IPS DF 4.7 (cell line): Measurements from ENCODE around the gene GTF2F1.
"Not testable (repeated sequence)": the region's sequence is repeated elsewhere in the genome, so short reads cannot be mapped to it uniquely, and the experiment has no call there.

ENCODE experiments used
- DNase-seq: peaks from one replicate; pipeline ENCODE4 v3.0.0-alpha.2; 2013; ENCODE audit warnings: low spot score; ENCODE audit errors: extremely low read depth

Gene GTF2F1

DNA sequence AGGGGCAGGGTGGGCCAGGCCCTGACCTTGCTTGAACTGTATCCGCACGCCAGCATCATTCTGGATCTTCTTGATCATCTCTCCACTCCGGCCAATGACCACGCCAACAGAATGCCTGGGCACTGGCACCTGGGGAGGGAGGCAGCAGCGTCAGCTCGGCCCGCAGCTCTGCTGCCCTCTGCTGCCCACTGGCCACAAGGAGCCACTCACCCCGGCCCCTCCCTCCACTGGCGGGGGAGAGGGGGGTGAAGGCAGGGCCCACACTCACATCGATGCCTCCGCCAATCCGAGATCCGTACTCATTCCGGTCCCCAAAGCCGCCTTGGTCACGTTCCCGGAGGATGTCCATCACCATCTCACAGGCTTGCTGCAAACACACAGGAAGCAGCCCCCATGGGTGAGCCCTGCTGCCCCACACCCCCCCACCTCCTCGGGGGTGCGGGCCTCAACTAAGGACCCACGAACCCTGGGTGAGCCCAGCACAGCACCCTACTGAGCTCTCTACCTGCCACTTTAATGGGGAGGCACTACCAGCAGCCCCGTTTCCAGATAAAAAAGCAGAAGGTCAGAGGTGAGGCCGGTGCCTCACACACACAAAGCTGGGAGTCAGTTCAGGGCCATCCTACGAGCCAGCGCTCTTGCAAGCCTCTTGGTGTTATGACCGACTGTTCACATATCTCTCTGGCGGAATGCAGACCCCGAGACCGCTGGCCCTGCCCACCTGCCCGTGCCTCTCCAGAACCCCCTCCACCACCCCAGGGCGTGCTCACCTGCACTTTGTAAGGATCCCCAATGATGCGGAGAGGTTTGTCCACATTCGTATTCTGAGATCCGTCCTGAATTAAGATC is 25.0 kb upstream of the GTF2F1 start:
- no peak for DNase-seq

DNA sequence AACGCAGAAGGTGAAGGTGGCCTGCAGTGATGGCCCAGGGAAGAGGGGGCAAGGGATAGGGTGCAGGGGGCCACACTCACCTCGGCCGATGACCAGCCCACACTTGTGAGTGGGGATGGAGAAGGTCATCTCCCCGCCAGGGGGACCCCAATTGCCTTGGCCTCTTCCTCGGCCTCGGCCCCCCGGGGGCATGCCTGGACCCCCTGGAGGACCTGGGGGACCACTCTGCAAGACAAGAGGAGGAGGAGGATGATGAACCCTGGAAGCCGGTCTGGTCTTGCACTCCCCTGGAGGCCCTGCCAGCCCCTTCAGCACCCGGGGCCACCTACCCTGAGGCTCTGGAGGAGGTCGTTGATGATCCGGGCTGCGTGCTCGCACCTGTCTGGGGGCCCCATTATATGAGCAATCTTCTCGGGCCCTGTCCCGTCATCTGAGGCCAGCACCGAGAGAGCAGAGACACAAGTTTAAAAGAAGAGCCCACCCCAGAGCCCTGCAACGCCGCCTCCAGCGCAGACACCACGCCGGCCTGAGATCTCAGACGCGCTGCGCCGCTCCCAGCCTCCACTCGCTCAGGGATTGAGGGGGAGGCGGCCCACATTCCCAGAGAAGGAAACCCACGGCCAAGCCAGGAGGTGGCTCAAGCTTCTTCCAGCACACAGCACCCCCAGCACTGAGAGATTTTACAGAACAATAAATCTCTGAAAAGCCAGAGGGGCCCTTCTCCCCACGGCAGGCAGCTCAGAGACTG is 23.9 kb upstream of the GTF2F1 start:
- DNase-seq, result no peak

DNA sequence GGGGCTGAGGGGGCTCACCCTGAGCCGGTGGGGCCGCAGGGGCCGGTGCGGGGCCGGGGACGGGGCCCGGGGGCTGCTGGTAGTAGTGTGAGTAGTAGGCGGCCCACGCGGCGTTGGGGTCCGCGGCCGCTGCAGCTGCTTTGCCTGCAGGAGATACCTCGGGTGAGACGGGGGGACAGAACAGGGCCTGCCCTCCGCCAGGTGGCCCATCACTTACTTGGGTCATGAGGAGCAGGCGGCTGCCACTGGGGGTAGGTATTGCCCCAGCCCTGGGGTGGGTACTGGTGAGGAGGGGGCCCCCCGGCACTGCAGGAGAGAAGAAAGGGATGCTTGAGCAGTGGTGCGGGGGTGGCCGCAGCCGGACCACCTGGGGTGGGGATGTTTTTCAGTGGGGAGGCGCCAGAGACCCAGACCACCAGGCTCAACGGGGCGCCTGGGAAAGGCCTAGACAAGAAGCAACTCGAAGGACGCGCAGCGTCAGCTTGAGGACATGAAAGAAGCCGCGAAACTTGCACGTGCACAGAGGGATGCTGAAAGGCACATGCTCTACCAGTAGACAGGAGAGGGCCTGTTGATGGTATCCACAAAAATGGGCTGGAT is 22.7 kb upstream of the GTF2F1 start:
- no peak for DNase-seq

DNA sequence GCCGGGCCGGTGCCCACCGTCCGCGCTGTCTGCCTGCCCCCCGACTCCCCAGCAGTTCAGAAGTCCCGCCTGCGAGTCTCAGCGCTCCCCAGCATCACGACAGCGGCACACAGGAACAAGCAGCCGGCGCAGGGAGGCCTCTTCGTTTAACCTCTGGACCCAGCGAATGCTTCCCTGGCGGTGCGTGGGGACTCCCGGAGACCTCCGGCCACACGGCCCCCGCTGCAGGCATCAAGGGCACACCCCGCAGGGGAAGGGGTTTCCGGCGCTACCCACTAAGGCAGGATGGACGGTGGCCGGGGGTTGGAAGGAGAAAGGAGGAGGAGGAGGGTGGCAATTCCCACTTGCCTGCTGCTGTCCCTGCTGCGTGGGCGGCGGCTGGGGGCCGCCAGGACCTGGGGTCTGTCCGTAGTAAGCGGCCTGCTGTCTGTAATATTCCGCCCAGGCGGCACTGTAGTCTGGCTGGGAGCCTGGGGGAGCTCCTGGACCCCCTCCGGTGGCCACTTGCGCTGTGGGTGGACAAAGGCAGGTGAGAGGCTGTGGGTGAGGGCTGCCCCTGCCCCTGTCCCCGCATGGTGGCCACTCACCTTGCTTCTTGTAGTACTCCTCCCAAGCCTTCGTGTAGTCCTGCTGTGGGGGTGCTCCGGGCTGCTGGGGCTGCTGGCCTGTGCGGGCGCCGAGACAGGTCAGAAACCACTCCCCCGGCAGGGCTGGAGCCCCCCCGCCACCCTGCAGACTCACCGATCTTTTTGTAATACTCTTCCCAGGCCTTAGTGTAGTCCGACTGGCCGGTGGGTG is 22.0 kb upstream of the GTF2F1 start:
- no peak for DNase-seq

DNA sequence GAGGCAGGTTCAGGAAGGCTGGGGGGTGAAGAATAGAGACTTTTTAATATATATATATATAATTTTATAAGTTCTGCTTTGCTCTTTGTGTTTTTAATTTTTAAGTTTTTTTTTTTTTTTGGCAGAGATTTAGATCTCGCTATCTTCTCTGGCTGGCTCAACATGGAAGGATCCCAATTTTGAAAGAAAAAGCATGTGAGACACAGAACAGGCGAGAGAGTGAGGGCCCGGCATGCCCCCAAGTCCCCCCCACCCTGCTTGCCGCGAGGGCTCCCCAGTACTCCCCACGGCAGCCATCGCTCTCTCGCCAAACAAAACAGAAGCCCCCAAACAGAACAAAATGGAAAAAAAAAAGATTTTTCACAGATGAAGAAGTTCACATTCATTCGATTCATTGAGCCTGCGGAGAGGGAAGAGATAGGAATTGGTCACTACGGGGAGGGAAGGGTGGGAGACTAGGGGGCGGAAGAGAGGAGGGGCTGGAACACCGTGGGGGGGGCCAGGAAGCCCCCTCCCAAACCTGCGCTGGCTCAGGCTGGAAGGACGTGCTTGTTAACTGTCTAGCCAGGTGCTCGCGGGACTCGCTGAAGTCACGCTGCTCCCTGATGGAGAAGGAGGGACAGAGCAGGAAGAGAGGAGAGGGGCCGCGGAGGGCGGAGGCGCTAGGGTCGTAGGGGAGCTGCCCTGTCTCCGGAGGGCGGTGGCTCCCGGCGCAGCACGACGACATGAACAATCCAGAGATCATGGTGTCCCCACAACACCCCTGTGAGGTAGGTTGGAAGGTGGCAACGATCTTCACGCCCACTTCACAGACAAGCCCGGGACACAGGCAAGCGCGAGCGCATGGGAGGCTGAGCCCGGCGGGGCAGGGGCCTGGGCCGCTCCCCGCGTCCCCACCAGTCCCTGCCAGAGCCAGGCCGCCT is 21.0 kb upstream of the GTF2F1 start:
- DNase-seq, result no peak

DNA sequence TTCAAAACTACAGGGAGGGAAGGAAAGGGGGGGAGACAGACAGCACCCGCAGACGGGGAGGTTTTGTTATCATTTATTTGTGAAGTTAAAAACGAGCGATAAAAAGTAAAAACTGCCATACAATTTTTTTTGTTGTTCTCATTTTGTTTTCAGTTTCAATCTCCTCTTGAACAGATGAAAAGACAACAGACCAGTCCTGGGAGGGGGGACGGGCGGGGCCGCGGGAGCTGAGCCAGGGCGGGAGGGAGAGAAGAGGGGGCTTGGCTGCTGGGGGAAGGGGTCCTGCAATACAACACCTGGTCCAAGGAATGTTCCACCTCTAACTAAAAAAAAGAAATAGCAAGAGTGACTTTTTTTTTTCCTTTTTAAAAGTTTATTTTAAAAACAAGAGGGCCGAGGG is 20.3 kb upstream of the GTF2F1 start:
- DNase-seq, result no peak

DNA sequence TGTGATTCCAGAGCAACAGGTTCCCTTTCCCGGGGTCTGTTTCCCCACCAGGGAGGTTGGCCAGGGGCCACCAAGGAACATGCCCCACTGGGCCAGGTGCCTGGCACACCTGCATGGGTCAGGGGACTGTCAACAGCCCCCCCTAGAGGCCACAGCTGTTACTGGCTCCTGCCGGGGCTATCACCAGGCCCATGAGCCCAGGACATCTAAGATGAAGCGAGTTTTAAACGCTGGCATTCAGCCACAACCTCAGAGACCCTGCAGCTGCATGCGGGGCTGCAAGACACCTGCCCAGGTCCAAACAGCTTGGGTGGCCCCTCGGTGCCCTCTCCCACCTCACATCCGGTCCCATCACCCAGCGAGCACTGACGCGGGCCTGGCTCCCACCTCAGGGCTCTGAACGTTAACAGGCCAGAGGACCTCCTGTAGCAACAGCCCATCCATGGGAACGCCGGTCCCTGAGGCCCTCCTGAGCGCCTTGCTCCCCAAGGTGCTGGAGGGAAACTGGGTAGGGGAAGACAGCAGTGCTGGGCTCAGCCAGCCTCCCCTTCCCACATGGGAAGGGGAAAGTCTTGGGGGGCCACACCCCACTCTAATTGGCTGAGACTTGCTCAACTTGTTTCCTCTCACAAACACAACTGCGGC is 19.6 kb upstream of the GTF2F1 start:
- no peak for DNase-seq

DNA sequence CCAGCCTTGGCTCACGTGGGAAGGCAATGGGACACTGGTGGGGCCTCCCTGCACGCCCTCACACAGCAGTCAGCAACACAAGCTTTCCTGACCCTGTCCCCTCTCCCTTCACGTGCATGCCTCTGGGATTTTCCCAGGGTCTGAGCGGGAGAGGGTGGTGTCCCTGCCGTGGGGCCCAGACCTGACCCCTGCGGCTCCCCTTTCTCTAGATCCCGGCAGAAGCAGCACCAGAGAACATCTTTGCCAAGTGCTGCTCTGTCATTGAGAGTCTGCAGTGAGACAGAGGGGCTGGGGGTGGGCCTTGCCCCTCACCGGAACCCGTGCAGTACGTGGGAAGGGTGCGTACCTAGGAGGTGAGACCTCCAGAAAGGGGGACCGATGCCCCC is 19.1 kb upstream of the GTF2F1 start:
- no peak for DNase-seq

DNA sequence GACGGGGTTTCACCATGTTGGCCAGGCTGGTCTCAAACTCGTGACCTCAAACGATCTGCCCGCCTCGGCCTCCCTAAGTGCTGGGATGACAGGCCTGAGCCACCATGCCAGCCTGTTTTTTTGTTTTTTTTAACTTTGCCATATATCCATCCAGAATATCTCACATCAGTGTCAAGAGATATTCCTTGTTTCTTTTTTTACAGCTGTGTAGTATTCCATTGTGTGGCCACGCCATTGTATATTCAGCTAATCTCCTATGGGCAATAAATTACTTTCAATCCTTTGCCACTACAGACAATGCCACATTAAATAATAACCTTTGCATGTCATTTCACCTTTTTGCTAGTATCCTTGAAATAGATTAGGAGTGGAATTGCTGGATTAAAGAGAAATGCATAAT is 16.4 kb upstream of the GTF2F1 start:
- no peak for DNase-seq

DNA sequence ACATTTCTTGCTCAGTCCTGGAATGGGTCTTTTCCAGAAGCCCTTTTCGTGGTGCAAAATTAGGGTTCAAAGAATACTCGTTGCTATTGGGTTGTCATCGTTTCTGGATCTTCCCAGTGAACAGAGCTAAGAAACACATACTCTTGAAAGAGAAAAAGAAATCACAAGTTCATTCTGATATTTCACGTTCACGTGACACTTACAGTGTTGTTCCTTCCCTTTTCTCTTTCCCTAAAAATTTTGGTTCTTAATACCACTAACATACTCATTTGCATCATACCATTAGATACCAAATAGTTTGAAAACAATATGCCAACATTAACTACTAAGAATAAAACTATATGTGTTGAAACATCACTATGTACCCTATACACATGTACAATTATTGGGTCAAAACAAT is 13.4 kb upstream of the GTF2F1 start:
- no peak for DNase-seq

DNA sequence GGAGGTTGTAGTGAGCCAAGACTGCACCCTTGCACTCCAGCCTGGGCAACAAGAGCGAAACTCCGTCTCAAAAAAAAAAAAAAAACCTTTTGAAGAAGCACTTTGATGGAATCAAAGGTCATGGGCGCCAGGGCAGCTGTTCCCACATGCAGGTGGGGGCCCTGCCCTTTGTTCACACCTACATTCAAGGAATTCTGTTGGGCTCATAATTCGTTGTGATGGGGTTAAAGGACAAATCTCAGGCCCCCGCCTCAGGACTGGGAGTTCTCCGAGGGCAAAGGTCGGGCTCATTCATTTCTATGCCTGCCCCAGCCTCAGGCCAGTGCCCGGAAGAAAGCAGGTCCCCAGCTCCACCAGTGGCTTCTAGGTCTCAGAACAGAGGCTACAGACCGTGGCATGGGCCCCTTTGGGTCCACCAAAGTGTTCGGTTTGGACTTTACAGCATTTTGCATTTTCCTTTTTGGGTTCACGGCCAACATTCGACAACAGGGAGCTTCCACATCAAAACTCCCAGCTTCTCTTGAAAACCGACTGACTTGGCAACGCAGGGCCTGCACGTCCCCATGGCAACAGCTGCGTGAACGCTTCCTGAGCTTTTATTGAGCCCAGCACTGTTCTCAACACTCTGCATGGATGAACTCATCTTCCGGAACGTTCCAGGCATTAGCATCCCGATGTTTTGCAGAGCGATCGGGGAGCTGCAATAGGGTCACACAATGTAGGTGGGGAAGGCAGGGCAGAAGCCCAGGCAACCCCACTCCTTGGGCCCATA is 10.1 kb upstream of the GTF2F1 start:
- no peak for DNase-seq

DNA sequence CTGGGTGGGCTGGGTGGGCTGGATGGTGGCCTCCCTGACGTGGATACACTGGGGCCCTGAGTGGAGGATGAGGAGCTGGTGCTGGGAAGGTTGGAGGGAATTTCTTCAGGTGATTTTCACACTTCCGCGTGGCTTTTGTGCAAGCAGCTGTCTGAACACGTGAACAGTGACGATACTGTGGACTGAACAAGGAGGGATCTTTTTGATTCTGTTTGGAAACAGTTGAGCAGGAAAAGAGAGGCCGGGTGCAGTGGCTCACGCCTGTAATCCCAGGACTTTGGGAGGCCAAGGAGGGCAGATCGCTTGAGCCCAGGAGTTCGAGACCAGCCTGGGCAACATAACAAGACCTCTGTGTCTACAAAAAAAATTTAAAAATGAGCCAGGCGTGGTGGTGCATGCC is 9.1 kb upstream of the GTF2F1 start:
- DNase-seq, result no peak

DNA sequence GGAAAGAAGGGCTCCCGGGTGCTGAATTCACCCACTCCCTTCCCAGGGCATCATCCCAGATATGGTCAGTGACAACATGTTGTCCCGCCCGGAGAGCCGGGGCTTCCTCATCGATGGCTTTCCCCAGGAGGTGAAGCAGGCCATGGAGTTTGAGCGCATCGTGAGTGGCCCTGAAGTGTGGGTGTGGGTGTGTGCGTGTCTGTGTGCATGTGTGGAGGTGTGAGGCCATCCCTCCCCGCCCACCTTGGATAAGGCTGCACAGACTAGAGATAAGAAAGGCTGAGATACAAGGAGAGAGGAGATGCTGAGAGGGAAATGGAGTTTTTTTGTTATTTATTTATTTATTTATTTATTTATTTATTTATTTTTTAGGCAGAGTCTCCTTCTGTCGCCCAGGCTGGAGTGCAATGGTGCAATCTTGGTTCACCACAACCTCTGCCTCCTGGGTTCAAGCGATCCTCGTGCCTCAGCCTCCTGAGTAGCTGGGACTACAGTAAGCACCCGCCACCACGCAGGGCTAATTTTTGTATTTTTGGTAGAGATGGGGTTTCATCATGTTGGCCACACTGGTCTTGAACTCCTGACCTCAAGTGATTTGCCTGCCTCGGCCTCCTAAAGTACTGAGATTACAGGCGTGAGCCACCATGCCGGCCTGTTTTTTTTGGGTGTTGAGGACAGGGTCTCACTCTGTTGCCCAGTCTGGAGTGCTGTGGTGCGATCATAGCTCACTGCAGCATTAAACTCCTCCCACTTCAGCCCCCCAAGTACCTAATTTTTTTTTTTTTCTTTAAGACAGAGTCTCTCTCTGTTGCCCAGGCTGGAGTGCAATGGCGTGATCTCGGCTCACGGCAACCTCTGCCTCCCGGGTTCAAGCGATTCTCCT is 7.3 kb upstream of the GTF2F1 start:
- DNase-seq, result not testable (repeated sequence)

DNA sequence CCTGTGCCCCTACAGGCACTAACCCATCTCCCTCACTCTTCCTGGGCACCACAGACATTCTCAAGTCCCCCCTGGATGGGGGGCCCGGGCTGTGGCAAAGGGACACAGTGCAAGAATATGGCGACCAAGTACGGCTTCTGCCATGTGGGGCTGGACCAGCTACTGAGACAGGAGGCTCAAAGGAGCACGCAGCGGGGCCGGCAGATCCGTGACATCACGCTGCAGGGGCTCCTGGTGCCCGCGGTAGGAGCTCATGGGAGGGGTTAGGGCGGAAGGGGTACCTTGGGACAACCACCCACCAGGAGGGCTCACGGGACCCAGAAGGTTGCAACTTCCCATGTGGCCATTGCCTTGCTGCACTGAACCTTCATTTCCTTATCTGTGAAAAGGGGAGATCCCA is 3.3 kb upstream of the GTF2F1 start:
- DNase-seq, result no peak

DNA sequence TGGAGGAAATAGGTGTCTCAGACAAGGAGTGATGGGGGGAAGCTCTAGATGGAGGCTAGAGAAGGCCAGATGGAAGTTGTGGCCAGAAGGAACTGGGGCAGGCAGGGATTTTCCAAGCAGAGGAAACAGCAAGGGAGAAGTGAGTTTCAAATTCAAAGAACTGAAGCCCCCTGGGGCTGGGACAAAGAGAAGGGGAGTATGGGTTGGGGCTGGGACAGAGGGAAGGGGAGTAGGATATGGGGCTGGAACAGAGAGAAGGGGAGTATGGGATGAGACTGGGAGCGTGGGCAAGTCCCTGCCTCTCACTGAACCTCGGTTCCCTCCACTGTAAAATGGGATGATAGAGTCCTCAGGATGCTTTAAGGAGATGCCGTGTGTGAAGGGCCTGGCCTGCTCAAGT is 1.9 kb upstream of the GTF2F1 start:
- no peak for DNase-seq

DNA sequence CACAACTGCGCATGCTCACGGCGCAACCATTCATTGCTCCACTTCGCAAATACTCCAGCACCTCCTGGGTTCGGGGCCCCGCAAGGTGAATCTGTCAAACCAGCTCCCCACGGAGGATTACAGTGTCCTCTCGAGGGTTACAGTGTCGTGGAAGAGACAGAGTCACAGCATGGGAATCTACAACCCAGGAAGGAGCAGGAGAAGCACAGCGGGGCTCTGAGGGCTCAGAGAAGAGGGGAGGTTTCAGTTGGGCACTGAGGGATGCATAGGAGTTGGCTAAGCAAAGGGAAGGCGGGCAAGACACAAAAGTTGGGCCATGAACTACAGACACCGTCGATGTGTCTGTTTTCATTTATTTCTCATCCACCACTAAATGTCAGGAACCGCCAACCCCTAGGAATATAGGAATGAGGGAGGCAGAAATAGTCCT is 1.0 kb upstream of the GTF2F1 start:
- DNase-seq, result no peak

DNA sequence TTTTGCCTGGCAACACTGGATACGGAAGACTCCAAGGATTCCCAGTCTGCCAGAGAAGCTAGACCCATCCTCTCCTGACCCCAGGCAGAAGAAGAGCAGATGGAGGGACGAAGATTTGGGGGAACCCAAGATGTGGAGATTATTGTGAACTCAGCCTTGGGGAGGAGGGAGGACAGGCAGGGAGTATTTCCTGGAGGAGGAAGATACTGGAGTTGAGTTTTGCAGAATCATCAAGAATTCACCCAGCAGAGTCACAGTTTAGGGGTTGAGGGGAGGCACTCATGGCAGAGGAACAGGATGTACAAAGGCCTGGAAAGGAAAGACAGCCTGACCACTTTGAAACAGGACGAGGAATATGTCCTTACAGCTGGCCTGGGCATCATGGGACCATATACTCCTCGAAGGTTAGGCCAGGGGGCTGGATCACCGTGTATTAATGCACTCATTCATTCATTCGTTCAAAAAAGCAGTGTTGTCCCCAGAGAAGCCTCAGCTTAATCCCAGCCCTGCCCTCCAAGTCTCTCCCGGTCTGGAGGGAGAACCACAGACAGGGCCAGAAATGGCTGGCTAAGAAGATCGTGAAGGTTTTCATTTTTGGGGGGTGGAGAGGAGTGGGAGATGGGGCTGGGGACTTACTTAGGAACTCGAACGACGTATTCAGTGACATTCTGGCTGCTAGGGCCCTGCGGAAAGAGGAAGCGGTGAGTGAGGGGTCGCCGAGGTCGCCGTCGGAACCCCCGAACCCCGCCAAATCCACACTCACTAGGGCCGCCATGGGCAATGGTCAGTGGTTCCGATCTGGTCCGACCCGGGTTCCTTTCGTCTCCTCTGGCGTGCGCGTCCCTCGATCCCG is 517 bp downstream of the GTF2F1 start:
- no peak for DNase-seq
